Esophagus (tissue), 2 donors: ENCODE measurements around the gene ACE. TPM values are rescaled to one million over a fixed set of nuclear protein-coding genes. Genes with fewer than 3 reads are reported as not detected.

ENCODE experiments used
- H3K27ac ChIP-seq, 2 donors: one replicate each; pipeline ENCODE4 v1.5.1; 2013; ENCODE audit warnings: low read depth in 2 of 2, mild to moderate bottlenecking in 2 of 2, inconsistent platforms in 1 of 2, low read length in 1 of 2, moderate library complexity in 1 of 2
- H3K27me3 ChIP-seq, 2 donors: one replicate each; pipeline ENCODE4 v1.6.1; 2013; ENCODE audit warnings: low read length in 2 of 2, control low read depth in 1 of 2, mild to moderate bottlenecking in 1 of 2; ENCODE audit not compliant: insufficient read depth in 2 of 2, control insufficient read depth in 1 of 2
- H3K36me3 ChIP-seq, 2 donors: one replicate each; pipeline ENCODE4 v1.6.1; 2013; ENCODE audit warnings: low read length in 1 of 2; ENCODE audit not compliant: control insufficient read depth in 2 of 2, insufficient read depth in 2 of 2
- H3K4me1 ChIP-seq, 2 donors: one replicate each; pipeline ENCODE4 v1.6.1; 2013; ENCODE audit warnings: low read length in 1 of 2; ENCODE audit not compliant: control insufficient read depth in 2 of 2, insufficient read depth in 2 of 2
- H3K4me3 ChIP-seq, 2 donors: one replicate each; pipeline ENCODE4 v1.5.1; 2013; ENCODE audit warnings: low read length in 2 of 2, mild to moderate bottlenecking in 2 of 2, low read depth in 1 of 2, moderate library complexity in 1 of 2
- H3K9me3 ChIP-seq, 2 donors: one replicate each; pipeline ENCODE4 v1.6.1; 2013; ENCODE audit warnings: mild to moderate bottlenecking in 2 of 2, low read depth in 1 of 2, low read length in 1 of 2, moderate library complexity in 1 of 2; ENCODE audit not compliant: control insufficient read depth in 2 of 2, insufficient read depth in 1 of 2
- WGBS, 2 donors: extraction: QIAGEN DNeasy Blood & Tissue Kit; methylation state at CpG; one replicate each; pipeline ENCODE4 v1.1.7; 2013; 5-methylcytosine and 5-hydroxymethylcytosine counted together
- polyA plus RNA-seq, 2 donors: library from polyadenylated mRNA; stranded (reverse); fragments of 200-250 nt; gene quantifications; one replicate each; pipeline ENCODE4 v1.2.3, GENCODE V29; 2013
- donor health status: healthy with polysubstance abuse.
- donor health status: Bipolar disorder and iron deficiency.

ACE gene
- polyA plus RNA-seq, 2 donors: 1.2 to 1.9 TPM

- H3K36me3 ChIP-seq: no peaks in the 10 kb centered on the region
- H3K4me3 ChIP-seq: no peak overlapping the region
- H3K9me3 ChIP-seq: no peaks in the 10 kb centered on the region
- H3K4me1 ChIP-seq: peaks cover 7 to 15% of the 10 kb centered on the region in 2 donors
- WGBS, 2 donors: 42 to 45% methylated on average over 16 of the region's 16 CpGs
- H3K27ac ChIP-seq: no peak overlapping the region
- no peaks in the 10 kb centered on the region for H3K27me3 ChIP-seq
Measured at GRCh38 chr17:63478814-63479494, 2.1 kb downstream of the ACE start.

DNA sequence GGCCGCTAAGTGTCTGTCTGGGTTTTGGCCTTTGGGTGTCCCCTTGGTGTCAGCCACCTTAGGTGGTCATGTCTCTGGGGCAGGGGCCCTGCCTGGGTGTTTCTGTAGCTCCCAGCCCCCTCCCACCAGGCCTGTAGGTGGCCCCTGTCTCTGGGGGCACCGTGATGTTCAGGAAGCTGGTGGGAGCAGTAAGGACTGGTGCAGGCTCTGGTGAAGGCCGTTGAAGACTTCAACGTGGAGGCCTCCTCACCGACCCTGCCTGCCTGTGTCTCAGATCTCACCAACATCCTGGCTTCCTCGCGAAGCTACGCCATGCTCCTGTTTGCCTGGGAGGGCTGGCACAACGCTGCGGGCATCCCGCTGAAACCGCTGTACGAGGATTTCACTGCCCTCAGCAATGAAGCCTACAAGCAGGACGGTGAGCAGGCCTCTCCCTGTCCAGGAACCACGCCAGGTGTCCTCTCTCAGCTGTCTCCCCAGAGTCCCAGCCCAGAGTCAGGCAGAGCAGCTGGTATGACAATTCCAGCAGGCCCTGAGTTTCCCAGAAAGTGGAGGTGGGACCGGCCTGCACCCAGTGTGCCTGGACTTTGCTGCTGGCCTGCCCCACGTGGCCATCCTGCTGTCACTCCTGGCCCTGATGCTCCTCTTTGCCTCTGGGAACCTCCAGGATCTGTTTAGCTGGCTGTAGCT, 2.8 kb downstream of the ACE start:
- Histone ChIP-seq H3K4me1 (peaks cover 7 to 15% of the 10 kb centered on the region in 2 donors), H3K27me3 (no peaks in the 10 kb centered on the region), H3K27ac (no peak overlapping the region), H3K9me3 (no peaks in the 10 kb centered on the region), H3K4me3 (no peak overlapping the region), H3K36me3 (no peaks in the 10 kb centered on the region)
- 79 to 81% methylated on average over 16 to 17 of the region's 17 CpGs for WGBS, 2 donors

- peaks cover 7 to 15% of the 10 kb centered on the region in 2 donors for H3K4me1 ChIP-seq
- no peak overlapping the region for H3K27ac ChIP-seq
- H3K27me3 ChIP-seq: no peaks in the 10 kb centered on the region
- H3K9me3 ChIP-seq: no peaks in the 10 kb centered on the region
- 89 to 90% methylated on average over 21 of the region's 21 CpGs for WGBS, 2 donors
- H3K4me3 ChIP-seq: no peak overlapping the region
- no peaks in the 10 kb centered on the region for H3K36me3 ChIP-seq
Measured at GRCh38 chr17:63480192-63480784, 3.4 kb downstream of the ACE start.

DNA sequence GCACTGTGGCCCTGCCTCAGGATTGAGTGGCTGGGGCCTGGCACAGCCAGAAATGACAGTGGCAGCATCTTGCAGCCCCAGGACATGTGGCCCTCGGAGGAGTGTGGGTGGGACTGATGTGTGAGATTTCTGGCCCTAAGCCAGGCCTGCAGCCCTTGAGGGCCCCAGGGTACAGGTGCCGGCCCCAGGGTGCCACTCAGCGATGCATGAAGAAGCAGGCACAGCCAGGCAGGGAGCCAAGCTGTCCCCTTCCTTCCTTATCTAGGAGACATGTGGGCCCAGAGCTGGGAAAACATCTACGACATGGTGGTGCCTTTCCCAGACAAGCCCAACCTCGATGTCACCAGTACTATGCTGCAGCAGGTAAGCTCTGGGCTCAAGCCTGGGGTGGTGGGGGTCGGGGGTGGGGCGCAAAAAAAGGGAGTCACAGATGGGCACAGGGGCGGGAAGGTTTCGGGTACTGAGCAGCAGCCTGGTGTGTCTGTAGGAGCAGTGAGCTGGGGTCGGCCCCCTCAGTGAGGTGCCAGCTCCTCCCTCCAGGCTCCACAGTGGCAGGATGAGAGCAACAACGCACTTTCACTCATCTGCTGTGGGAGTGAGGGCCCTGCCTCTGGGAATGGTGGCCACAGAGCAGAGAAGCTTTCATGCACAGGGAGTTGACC, 4.1 kb downstream of the ACE start:
- Histone ChIP-seq H3K4me3 (no peak overlapping the region), H3K27ac (no peak overlapping the region), H3K4me1 (peaks cover 7 to 15% of the 10 kb centered on the region in 2 donors), H3K36me3 (no peaks in the 10 kb centered on the region), H3K27me3 (no peaks in the 10 kb centered on the region), H3K9me3 (no peaks in the 10 kb centered on the region)
- WGBS, 2 donors: 63 to 69% methylated on average over 11 of the region's 11 CpGs

DNA sequence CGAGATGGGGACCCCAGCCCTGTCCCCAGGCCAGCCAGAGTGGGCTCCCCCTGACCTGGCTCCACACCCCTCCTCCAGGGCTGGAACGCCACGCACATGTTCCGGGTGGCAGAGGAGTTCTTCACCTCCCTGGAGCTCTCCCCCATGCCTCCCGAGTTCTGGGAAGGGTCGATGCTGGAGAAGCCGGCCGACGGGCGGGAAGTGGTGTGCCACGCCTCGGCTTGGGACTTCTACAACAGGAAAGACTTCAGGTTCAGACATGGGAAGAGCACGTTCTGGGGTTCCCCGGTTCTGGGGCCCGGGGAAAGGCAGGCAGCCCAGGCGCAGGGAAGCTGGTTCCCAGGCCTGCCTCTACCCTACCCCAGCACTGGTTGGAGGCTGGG, 4.6 kb downstream of the ACE start:
- WGBS, 2 donors: 60 to 69% methylated on average over 16 of the region's 16 CpGs
- no peaks in the 10 kb centered on the region for H3K27me3 ChIP-seq
- H3K27ac ChIP-seq: no peak overlapping the region
- no peak overlapping the region for H3K4me3 ChIP-seq
- peaks cover 7 to 15% of the 10 kb centered on the region in 2 donors for H3K4me1 ChIP-seq
- no peaks in the 10 kb centered on the region for H3K9me3 ChIP-seq
- H3K36me3 ChIP-seq: no peaks in the 10 kb centered on the region

DNA sequence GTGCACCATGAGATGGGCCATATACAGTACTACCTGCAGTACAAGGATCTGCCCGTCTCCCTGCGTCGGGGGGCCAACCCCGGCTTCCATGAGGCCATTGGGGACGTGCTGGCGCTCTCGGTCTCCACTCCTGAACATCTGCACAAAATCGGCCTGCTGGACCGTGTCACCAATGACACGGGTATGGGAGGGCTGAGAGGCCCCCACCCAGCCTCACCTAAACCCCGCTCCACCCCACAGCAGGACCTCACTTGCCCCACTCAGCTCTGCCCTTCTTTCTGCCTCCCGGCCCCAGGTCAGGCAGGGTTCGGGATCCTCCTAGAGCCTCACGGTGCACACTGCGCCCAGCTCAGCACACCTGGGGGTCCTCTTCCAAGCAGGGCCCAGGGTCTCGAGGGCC, 5.6 kb downstream of the ACE start:
- no peaks in the 10 kb centered on the region for H3K9me3 ChIP-seq
- 86 to 91% methylated on average over 16 of the region's 16 CpGs for WGBS, 2 donors
- no peaks in the 10 kb centered on the region for H3K27me3 ChIP-seq
- H3K4me3 ChIP-seq: no peak overlapping the region
- H3K36me3 ChIP-seq: no peaks in the 10 kb centered on the region
- H3K27ac ChIP-seq: no peak overlapping the region
- H3K4me1 ChIP-seq: peaks cover 5 to 13% of the 10 kb centered on the region in 2 donors

- no peak overlapping the region for H3K4me3 ChIP-seq
- WGBS, 2 donors: 90 to 92% methylated on average over 10 of the region's 10 CpGs
- no peaks in the 10 kb centered on the region for H3K9me3 ChIP-seq
- H3K27ac ChIP-seq: no peak overlapping the region
- no peaks in the 10 kb centered on the region for H3K27me3 ChIP-seq
- H3K36me3 ChIP-seq: no peaks in the 10 kb centered on the region
- peaks cover 0 to 7% of the 10 kb centered on the region in 2 donors for H3K4me1 ChIP-seq
Measured at GRCh38 chr17:63483038-63483437, 6.2 kb downstream of the ACE start.

- Histone ChIP-seq H3K27me3 (no peaks in the 10 kb centered on the region), H3K36me3 (no peaks in the 10 kb centered on the region), H3K4me3 (no peak overlapping the region), H3K9me3 (no peaks in the 10 kb centered on the region), H3K27ac (no peak overlapping the region), H3K4me1 (peaks cover 0 to 3% of the 10 kb centered on the region in 2 donors)
- WGBS, 2 donors: 92 to 94% methylated on average over 16 of the region's 16 CpGs
Measured at GRCh38 chr17:63483655-63484575, 7.1 kb downstream of the ACE start.
